ENCODE results near the gene ARHGAP18.
A peak's percentile ranks its signal among the peaks of the same experiment; 100 is the strongest.

The ARHGAP18 gene

DNA sequence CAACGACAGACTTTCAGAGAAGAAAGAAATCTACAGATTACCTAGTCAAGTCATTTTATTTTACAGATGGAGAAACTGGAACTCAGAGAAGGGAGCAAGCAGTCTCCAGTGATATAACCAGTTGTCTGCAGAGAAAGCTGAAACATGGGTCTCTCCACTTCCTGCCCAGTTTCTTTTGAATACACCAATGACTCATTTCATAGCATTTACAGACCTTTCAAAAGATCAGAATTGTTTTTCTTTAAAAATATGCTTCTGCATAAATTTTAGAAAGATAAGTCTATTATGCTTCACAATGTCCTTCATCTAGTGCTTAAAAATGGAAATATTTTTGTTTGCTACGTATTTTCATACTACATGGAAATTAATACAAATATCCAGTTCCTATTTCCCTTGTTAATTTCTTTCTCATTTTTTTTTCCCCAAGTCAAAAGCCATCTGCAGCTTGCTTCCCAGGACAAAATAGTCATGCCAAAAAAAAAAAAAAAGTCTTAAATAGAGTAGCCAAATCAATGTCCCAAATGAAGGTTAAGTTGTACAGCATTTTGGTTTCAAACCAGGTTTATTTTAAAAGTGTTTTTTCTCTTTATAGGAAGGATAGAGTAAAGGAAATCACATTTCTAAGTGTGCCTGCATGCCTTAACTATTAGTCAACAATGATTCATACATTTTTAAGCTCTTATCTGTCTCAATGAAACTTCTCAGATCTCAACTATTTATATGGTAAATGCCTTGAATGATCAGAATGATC, 36.9 kb downstream of the ARHGAP18 start:
- Histone ChIP-seq H3K9ac (ENCODE audit: low read length) (no peak overlapping the region), H3K4me2 (ENCODE audit: low read depth, low read length) (peak overlapping the region; percentile 17; the same call in 1 of the 2 replicates), H4K20me1 (ENCODE audit: insufficient read depth, low read length) (no peaks in the 10 kb centered on the region), H3F3A (ENCODE audit: insufficient read depth, low read length) (0 out of 2 replicates have a peak, but pooled peaks cover 4% of the 10 kb centered on the region), H3K9me3 (replicated peaks; ENCODE audit: insufficient read depth, low read length) (no peaks in the 10 kb centered on the region), H3K4me1 (ENCODE audit: low read length) (peaks cover 20% of the 10 kb centered on the region), H3K4me3 (ENCODE audit: low read length) (no peak overlapping the region), H2AFZ (ENCODE audit: low read length) (no peak overlapping the region), H3K9me2 (replicated peaks; ENCODE audit: insufficient read depth, low read length) (no peaks in the 10 kb centered on the region), H3K79me2 (ENCODE audit: low read length) (peaks cover 85% of the 10 kb centered on the region), H3K27ac (ENCODE audit: low read length) (no peak overlapping the region), H3K27me3 (replicated peaks; ENCODE audit: insufficient read depth, low read length) (no peaks in the 10 kb centered on the region), H3K36me3 (replicated peaks; ENCODE audit: insufficient read depth, low read length) (no peaks in the 10 kb centered on the region)
- peak; percentile 40 for DNase-seq
- no peak for TF ChIP-seq EZH2 (optimal IDR thresholded peaks at IDR 0.05; ENCODE audit: low read depth, low read length)
- no peak for TF ChIP-seq EZH2phosphoT487 (IDR thresholded peaks at IDR 0.05; ENCODE audit: low read length)
- TF ChIP-seq, protein P1, sequence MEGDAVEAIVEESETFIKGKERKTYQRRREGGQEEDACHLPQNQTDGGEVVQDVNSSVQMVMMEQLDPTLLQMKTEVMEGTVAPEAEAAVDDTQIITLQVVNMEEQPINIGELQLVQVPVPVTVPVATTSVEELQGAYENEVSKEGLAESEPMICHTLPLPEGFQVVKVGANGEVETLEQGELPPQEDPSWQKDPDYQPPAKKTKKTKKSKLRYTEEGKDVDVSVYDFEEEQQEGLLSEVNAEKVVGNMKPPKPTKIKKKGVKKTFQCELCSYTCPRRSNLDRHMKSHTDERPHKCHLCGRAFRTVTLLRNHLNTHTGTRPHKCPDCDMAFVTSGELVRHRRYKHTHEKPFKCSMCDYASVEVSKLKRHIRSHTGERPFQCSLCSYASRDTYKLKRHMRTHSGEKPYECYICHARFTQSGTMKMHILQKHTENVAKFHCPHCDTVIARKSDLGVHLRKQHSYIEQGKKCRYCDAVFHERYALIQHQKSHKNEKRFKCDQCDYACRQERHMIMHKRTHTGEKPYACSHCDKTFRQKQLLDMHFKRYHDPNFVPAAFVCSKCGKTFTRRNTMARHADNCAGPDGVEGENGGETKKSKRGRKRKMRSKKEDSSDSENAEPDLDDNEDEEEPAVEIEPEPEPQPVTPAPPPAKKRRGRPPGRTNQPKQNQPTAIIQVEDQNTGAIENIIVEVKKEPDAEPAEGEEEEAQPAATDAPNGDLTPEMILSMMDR (IDR thresholded peaks at IDR 0.05; ENCODE audit: low read length), result no peak

DNA sequence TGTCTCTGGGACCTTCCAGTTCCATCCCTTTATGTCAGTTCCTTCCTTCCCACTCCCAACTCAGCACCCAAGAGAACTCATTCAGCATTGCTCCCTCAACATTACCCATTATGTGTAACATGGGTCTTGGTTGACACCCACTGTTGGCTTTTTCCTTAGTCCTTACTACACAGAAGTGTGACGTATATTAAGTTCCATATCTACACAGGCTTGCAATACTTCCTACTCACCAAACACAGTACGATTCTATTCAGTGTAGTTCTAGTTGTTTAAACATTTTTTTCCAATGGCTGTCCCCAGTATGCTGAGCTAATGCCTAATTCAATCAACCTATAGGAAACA, 37.7 kb downstream of the ARHGAP18 start:
- Histone ChIP-seq H3F3A (ENCODE audit: insufficient read depth, low read length) (0 out of 2 replicates have a peak, but pooled peaks cover 4% of the 10 kb centered on the region), H3K9me3 (replicated peaks; ENCODE audit: insufficient read depth, low read length) (no peaks in the 10 kb centered on the region), H2AFZ (ENCODE audit: low read length) (no peak overlapping the region), H3K4me1 (ENCODE audit: low read length) (peaks cover 20% of the 10 kb centered on the region), H3K27ac (ENCODE audit: low read length) (no peak overlapping the region), H3K9ac (ENCODE audit: low read length) (no peak overlapping the region), H3K36me3 (replicated peaks; ENCODE audit: insufficient read depth, low read length) (no peaks in the 10 kb centered on the region), H4K20me1 (ENCODE audit: insufficient read depth, low read length) (no peaks in the 10 kb centered on the region), H3K4me2 (ENCODE audit: low read depth, low read length) (peak overlapping the region; percentile 17; the same call in 1 of the 2 replicates), H3K4me3 (ENCODE audit: low read length) (no peak overlapping the region), H3K27me3 (replicated peaks; ENCODE audit: insufficient read depth, low read length) (no peaks in the 10 kb centered on the region), H3K79me2 (ENCODE audit: low read length) (peaks cover 85% of the 10 kb centered on the region), H3K9me2 (replicated peaks; ENCODE audit: insufficient read depth, low read length) (no peaks in the 10 kb centered on the region)
- TF ChIP-seq EZH2phosphoT487 (IDR thresholded peaks at IDR 0.05; ENCODE audit: low read length), result no peak
- no peak for TF ChIP-seq EZH2 (optimal IDR thresholded peaks at IDR 0.05; ENCODE audit: low read depth, low read length)
- TF ChIP-seq, protein P1 (IDR thresholded peaks at IDR 0.05; ENCODE audit: low read length), result no peak
- DNase-seq, result no peak

DNA sequence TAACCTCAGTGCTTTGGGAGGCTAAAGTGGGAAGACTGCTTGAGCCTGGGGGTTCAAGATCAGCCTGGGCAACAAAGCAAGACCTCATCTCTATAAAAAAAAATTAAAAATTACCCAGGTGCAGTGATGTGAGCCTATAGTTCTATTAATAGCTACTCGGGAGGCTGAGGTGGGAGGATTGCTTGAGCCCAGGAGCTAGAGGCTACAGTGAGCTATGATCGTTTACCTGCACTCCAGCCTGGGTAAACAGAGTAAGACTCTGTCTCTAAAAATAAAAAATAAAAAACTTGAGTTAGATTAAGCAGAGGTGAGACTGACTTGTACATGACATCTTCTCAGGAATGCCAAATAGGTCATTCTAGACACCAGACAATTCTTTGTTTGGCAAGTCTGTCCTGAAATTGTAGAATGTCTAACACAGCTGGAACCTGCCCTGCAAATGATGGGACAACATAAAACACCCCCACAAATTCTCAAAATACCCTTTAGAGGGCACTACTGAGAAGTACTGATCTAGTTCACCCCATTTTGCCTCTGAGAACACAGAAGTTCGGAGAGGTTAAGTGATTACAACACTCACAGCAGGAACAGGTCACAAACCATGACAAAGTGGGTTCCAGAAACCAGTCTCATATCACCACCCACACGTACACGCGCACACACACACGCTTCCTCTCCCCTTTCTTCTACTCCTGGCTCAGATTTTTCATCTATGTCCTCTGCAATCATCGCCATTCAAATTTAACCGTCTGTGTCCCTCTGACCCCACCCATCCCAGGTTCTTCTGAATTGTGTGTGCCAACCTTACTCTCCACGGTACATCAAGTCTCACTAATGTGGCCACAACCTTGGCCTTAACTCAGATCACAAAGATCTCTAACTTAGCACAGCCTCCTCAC, 38.3 kb downstream of the ARHGAP18 start:
- Histone ChIP-seq H3K27ac (ENCODE audit: low read length) (no peak overlapping the region), H3K79me2 (ENCODE audit: low read length) (peaks cover 84% of the 10 kb centered on the region), H3K27me3 (replicated peaks; ENCODE audit: insufficient read depth, low read length) (no peaks in the 10 kb centered on the region), H3K4me3 (ENCODE audit: low read length) (no peak overlapping the region), H3K36me3 (replicated peaks; ENCODE audit: insufficient read depth, low read length) (no peaks in the 10 kb centered on the region), H2AFZ (ENCODE audit: low read length) (no peak overlapping the region), H3K4me2 (ENCODE audit: low read depth, low read length) (no peak overlapping the region), H4K20me1 (ENCODE audit: insufficient read depth, low read length) (no peaks in the 10 kb centered on the region), H3K9ac (ENCODE audit: low read length) (no peak overlapping the region), H3F3A (ENCODE audit: insufficient read depth, low read length) (0 out of 2 replicates have a peak, but pooled peaks cover 4% of the 10 kb centered on the region), H3K9me3 (replicated peaks; ENCODE audit: insufficient read depth, low read length) (no peaks in the 10 kb centered on the region), H3K9me2 (replicated peaks; ENCODE audit: insufficient read depth, low read length) (no peaks in the 10 kb centered on the region), H3K4me1 (ENCODE audit: low read length) (peaks cover 20% of the 10 kb centered on the region)
- no peak for DNase-seq
- TF ChIP-seq, protein P1 (IDR thresholded peaks at IDR 0.05; ENCODE audit: low read length), result peak; percentile 18; the same call in 1 of the 2 replicates
- TF ChIP-seq EZH2 (optimal IDR thresholded peaks at IDR 0.05; ENCODE audit: low read depth, low read length) (no peak), EZH2phosphoT487 (IDR thresholded peaks at IDR 0.05; ENCODE audit: low read length) (no peak)
